KG1 (cell line): ENCODE results near the gene PYGB.
A peak's percentile ranks its signal among the peaks of the same experiment; 100 is the strongest.

Source experiments
- DNase-seq: peaks from one replicate; lab custom pipeline; 2025; lab: John Stamatoyannopoulos, UW

PYGB gene

DNA sequence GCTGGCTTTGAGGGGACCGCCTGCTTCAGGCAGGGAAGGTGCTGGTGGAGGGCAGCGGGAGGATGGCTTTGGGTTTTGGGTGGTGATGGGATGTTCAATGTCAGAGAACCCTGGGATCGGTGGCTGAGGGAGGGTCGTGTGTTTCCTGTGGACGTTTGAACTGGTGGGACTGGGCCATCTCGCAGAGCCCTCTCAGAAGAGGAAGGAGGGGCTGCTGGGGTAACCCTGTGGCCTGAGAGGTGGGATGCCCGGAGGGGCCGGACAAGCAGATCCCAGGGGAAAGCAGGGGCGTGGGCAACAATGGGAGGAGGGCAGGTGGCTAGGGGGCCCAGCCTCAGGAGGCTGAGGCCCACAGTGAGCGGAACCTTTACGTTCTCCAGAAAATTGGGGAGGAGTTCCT, 34.9 kb downstream of the PYGB start:
- DNase-seq, result no peak

GRCh38 chr20:25283221-25283951, 35.5 kb downstream of the PYGB start:
- no peak for DNase-seq

DNA sequence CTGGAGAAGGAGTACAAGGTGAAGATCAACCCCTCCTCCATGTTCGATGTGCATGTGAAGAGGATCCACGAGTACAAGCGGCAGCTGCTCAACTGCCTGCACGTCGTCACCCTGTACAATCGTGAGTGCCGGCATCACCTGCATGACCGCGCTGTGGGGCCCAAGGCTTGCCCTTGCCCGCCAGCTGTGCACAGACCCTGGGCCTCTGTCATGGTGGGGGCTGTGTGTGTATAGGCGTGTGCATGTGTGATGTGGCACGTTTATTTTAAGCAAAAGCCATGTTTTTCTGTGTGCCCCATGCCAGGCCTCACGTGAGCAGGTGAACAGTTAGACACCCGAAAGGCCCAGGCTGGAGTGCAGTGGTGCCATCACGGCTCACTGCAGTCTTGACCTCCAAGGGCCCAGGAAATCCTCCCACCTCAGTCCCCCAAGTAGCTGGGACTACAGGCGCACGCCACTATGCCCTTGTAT, 36.3 kb downstream of the PYGB start:
- DNase-seq, result no peak

GRCh38 chr20:25285091-25285647, 37.3 kb downstream of the PYGB start:
- no peak for DNase-seq

- DNase-seq, result no peak
Observed at GRCh38 chr20:25285856-25286798, 38.2 kb downstream of the PYGB start.

DNA sequence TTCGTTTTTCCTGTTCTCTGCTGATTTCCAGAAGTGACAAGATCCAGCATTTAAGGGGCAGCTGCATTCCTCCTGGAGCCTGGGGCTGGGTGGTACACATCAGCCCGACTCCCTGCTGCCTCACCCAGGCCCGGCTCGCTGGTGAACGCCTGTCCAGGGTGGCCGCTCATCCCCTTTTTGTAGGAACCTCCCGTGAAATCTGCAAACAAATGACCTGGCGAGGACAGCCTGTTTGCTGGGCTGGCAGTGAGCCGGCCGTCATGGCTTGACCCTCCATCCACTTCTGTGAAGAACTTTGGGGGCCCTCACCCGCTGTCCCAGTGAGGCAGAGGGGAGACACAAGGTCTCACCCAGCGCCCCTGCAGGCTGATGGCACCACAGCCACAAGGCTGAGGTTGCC, 39.0 kb downstream of the PYGB start:
- no peak for DNase-seq

DNA sequence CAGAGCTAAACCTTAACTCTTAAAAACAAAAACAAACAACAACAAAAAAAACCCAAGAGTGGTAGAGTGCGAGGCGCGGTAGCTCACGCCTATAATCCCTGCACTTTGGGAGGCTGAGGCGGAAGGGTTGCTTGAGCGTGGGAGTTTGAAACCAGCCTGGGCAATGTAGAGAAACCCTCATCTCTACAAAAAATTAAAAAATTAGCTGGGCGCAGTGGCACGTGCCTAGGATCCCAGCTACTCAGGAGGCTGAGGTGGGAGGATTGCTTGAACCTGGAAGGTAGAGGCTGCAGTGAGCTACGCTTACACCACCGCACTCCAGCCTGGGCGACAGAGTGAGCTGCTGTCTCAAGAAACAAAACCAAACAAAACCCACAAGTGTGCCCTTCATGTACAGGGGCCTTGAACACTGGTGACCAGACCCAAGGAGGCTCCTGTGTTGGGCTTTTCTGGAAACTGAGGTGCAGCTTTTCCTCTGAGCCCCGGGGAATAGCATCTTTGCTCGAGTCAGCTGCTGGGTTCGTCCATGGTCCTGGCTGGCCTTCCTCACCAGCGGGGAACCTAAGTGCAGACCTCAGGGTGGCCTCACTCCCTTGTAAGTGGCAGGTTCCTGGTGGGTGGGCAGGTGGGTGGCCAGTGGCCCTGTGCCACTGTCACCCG, 39.9 kb downstream of the PYGB start:
- no peak for DNase-seq

- DNase-seq, result no peak
Observed at GRCh38 chr20:25288291-25289181, 40.7 kb downstream of the PYGB start.

- DNase-seq, result no peak
Observed at GRCh38 chr20:25289886-25290597, 42.2 kb downstream of the PYGB start.

GRCh38 chr20:25290646-25291431, 43.0 kb downstream of the PYGB start:
- no peak for DNase-seq

DNA sequence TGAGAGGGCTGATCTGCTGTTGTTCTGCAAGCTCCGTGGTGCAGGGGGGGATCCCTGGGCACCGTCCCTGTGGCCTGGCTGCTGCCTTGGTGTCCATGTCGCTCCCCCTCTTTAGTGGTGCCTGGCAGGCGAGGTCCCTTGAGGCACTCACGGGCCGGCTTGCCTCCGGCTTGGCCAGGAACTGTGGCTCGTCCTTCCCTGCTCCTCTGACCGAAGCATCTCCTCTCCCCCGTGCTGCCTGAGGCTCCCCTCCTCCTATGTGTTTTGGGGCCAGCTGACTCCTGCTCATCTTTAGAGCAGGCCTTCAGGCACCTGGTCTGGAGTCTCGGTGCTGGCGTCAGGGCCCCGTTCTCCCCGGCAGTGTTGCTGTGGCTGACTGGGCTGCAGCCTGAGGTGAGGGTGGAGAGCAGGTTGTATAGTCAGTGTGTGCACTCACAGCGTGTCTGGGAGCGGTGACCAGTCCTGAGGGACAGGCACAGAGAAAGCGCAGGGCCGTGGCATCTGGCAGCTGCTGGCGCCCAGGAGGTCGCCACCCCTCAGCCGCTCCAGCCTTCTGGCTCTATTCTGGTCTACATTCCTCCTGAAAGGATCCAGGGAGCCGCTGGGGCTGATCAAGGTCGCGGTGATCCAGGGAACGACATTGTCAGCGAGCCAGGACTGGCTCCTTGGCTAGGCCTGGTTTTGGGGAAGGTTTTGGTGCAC, 43.7 kb downstream of the PYGB start:
- DNase-seq, result no peak

- no peak for DNase-seq
Observed at GRCh38 chr20:25292176-25292891, 44.4 kb downstream of the PYGB start.

DNA sequence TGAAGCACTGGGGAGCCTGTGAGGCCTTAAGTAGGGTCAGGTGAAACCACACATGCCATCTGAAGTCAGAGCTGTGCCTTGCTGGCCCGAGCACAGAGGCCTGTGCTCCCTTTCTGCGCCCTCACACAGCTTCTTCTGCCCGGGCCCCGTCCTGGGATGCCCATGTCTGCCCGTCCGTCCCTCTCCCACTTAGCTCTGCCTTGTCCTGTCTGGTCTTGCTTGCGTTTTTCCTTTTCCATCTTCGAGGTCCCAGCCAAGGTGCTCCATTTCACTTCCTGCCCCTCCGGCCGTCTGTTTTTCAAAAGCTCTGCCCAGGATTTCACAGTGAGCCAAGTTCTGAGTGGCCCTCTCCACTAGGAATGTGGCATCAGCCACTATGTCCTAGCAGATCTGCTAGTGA, 45.6 kb downstream of the PYGB start:
- no peak for DNase-seq

DNA sequence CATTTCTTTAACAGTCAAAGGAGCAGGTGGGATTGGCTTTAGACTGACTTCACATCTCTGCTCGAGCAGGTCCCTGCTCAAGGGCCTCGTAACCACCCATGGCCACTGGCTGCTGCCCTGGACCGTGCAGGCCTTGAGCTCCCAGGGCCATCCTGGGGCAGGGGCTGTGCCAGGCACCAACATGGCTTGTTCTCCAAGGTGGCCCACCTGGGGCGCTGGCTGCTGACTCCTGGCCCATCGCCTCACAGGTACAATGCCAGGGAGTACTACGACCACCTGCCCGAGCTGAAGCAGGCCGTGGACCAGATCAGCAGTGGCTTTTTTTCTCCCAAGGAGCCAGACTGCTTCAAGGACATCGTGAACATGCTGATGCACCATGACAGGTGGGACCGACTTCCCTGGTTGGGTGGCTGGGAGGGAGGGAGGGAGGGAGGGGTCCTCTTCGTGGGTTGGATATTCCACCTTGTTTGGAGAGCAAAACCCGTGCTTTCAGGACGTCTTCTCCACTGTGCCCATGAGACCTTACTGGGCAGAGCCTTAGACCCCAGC, 46.1 kb downstream of the PYGB start:
- no peak for DNase-seq

DNA sequence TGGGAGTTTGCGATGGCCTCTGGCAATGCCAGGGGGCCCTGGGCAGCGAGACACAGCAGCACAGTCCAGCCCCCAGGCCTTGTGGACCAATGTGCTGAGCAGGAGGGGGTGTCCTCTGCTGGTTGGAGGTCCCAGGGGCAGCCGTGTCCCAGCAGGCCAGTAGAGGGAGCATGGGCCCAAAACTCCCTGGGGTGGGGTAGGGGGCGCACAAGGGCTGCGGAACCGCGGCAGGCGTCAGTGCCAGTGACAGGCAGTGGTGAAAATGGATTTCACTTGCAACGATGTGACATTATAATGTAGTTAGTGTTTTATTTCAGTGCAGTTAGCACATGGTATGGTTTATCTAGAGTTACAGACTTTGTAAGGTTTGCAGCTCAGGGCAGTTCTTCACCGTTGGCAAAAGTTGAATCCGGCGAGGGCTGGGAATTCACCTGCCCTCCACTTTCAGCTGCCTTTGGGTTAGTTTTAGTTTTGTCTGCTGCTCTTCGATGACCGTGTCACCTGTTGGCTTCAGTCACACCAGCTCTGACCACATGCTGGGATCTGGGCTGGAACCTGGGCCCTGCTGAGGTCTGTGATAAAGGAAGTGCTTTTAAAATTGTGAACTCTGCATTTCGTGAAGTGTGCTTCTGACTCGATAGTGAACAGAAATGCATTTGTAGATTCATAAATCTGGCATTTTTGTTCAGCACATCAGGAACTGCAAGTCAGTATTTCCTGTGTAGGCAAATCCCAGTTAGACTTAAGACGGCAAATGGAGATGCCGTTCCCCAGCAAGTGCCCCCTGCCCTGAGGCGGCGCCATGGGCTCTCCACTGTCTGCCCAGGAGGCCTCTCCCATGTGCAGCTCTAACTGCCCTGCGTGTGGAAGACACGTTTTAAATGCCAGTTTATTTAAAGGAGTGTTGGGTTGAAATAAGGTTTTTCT, 46.8 kb downstream of the PYGB start:
- peak; percentile 27 for DNase-seq

DNA sequence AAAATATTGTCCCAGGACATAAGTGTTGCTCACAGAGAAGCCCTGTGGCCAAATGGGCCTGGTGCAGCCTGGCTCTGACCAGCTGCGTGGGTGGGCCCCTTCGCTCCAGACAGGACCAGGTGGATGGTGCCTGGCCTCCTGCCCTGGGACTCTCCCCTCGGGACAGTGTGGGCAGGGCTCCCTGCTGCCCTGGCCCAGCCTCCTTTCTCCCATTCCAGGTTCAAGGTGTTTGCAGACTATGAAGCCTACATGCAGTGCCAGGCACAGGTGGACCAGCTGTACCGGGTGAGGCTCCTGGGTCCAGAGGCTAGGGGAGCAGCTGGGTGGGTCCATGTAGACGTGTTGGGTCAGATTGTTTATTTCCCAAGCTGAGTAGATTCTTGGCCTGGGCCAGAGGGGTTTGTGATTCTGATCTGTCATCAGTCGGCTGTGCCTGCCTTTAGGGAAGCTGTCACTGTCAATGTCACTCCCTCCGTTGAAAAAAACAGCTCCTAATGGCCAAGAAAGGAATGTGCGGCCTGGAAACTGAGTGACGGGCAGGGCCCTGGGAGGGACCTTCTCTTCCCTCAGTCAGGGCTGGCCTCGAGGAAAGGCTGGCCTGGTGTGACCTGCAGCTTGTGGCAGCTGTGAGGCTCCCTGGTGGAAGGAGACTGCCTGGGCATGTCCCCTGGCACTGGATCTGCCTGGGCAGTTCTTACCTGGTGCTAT, 47.7 kb downstream of the PYGB start:
- DNase-seq, result no peak
